ENCODE measurements around the gene B3GALT6. TPM values are rescaled to one million over a fixed set of nuclear protein-coding genes. Genes with fewer than 3 reads are reported as not detected.

The B3GALT6 gene
- total RNA-seq, 2 experiments from 2014 or later: 22.4 to 23.0 TPM

DNA sequence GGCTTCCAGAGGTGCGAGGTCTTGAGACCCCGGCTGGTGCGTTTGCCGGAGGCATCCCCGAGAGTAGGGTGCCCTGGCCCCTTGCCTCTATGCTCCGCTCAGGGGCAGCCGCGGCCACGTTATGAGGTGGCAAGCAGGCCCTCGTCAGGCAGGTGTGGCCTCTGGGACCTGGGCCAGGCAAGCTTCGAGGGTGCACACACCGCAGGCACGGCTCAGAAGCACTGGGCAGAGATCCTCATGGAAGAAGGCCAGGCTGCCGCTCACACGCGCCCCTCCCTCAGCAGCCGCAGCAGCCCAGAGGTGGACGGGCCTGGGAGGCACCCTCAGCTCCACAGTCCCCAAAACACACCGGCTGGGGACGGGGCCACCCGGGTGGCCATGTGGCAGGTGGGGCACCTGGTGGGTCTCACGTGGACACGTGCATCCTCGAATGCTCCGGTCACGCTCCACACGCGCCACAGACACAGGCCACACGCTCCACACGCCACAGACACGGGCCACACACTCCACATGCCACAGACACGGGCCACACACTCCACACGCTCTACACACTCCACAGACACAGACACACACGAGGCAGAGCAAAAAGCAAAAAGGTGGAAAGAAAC is 6.7 kb upstream of the B3GALT6 start:
- ChIA-PET CTCF (no interaction called here), POLR2A (no interaction called here)

DNA sequence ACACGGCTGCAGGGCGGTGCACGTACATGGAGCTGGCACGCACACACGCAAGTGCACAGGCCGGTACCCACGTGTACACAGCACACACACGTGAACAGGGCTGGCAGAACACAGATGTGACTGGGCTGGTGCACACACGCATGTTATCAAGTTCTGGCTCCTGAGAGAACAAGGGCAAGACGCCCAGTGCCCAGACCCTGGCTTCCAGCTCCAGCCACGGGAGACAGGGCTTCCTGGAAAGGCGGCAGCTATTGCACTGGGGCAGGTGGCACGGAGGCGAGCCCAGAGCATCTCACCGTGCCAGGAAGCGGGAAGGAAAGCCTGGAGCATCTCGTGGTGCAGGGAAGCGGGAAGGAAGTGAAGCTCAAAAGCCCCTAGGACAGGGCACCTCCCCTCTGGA is 6.1 kb upstream of the B3GALT6 start:
- CTCF ChIA-PET: interaction anchor here (1.0 to 1.2 kb wide), 2 partner anchors 12 to 104 kb away, joined by 3 read pairs; partner anchors contain the start of gene TNFRSF4
- POLR2A ChIA-PET: no interaction called here

DNA sequence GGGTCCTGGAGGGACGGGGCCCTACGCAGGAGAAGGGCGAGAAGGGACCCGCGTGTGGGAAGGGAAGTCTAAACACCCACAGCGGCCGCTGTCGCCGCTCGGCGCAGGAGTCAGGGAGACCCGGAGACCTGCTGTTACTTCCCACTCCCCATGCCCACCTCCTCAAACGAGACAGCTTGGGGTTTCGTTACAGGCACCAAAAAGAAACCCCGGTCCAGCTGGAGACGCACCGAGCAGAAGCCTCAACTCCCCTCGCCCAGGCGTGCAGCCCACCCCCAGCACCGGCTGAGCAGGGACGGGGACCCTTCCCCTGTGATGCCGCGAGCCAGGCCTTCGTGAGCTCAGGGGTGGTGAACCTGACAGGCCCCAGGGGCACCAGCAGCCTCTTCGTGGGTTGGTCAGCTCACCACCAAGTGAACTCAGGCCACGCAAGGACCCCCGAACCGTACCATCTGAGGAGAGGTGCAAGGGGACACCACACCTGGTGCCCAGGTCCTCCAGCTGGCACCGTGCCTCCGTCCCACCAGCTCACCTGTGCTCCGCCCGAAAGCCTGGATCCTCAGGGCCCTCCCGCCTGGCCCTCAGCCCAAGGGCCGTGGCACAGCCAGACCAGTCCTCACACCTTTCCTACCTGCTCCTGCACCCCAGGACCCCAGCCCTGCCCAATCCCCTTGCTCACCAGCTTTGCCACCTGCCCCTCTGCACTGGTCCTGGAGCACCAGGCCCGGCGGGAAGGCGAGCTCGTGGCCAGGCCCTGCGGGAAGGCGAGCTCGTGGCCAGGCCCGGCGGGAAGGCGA is 5.3 kb upstream of the B3GALT6 start:
- CTCF ChIA-PET: interaction anchor here (1.0 to 1.2 kb wide), 2 partner anchors 13 to 104 kb away, joined by 3 read pairs; partner anchors contain the start of gene TNFRSF4
- POLR2A ChIA-PET: no interaction called here

DNA sequence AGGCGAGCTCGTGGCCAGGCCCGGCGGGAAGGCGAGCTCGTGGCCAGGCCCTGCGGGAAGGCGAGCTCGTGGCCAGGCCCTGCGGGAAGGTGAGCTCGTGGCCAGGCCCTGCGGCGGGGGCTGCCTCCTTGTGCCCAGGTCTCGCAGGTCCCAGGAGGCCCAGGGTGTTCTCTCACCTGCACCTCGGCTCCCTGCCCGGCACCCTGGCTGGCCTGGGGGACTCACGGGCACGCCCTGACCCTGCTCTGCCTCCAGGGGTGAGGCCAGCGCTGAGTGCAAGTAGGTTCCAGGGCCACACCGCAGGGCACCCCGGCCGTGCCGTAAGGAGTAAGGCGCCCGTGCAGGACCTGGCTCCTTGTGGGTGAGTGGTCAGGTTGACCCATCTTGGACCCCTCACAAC is 4.7 kb upstream of the B3GALT6 start:
- ChIA-PET CTCF (interaction anchor here (1.2 kb wide), 1 partner anchor 14 kb away, joined by 3 read pairs; the partner anchor contains the start of gene TNFRSF4), POLR2A (interaction anchor here (0.6 kb wide), 1 partner anchor 20 kb away, joined by 3 read pairs; no protein-coding TSS in a partner anchor)

DNA sequence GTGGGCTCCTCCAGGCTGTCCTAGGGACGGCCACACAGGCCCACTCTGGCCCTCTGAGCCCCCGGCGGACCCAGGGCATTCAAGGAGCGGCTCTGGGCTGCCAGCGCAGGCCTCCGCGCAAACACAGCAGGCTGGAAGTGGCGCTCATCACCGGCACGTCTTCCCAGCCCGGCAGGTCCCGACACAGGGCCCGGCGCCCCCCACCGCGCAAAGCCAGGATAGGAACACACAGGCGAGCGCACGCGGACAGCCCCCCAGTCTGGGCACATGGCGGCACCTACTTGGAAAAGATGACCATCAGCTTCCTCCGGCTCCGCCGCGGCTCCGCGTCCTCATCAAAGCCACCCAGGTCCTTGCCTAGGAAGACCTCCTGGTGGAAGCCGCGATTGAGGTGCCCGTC is 3.9 kb upstream of the B3GALT6 start:
- ChIA-PET CTCF (no interaction called here), POLR2A (interaction anchor here (0.6 kb wide), 1 partner anchor 21 kb away, joined by 3 read pairs; no protein-coding TSS in a partner anchor)

DNA sequence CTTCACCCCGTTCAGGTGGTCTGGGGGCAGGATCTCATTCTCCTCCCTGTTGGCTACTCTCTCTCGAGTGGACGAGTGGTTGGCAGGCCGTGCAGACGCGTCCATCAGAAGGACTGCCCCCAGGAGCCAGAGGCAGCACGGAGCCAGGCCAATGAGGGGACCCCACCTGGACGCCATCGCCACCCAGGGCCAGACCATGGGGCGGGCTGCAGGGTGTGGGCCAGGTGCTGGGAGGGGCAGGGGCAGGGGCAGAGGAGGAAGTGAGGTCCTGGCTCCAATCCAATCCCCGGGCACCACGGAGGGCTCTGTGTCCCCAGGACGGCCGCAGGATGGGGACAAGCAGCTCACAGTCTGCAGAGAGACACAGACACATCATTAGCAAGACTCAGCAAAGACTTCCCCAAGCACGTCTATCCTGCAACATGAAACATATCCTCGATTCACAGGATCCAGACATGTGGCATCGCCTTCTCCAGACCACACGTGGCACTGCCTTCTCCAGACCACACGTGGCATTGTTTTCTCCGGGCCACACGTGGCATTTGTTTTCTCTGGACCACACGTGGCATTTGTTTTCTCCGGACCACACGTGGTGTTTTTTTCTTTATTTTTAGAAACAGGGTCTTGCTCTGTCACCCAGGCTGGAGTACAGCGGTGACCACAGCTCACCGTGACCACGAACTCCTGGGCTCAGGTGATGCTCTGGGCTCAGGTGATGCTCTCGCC is 3.3 kb upstream of the B3GALT6 start:
- POLR2A ChIA-PET: no interaction called here
- CTCF ChIA-PET: no interaction called here

DNA sequence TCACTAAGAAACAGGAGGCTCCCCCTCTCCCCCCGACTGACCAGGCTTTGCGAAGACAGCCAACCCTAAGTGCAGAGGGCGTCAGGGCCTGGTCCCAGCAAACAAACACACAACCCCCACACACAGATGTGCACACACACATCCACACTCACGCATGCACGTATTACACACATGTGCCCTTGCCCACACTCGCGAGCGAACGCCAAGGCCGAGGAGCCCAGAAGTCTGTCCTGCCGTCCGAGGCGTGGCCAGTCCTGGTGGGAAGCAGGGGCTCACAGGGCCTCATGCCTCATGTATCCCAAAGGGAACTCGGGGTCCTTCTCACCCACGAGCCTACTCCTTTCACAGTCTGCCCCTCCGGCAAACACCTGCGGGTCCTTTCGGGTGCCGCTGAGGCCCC is 2.3 kb upstream of the B3GALT6 start:
- ChIA-PET CTCF (no interaction called here), POLR2A (no interaction called here)

DNA sequence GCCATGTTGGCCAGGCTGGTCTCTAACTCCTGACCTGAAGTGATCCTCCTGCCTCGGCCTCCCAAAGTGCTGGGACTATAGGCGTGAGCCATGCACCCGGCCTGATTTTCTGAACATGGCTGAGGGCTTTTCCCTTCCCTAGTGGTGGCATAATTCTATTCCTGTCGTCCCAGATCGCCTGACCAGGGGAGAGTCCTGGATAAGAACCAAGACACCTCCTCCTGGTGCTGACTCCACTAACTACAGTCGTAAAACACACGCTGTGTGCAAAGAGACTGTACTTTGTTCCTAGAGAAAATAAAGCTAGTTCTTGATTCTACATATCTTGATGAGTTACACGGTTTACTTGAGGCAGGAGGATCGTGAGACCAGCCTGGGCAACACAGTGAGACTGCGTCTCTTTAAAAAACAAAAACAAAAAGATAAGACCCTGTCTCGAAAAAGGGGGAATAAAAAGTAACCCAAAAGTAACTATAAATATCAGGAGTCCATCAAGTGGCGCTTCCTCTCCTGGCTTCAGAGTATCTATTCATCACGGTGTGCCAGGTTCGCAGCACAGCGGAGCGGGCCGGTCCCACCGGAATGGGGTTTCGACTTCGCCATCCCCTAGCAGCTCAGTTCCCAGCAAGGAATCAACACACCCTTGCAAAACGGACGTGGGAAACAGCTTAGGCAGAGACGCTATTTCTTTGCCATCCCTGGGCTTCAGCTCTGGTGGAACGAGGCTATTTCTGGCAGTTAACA is 1.2 kb upstream of the B3GALT6 start:
- ChIA-PET CTCF (interaction anchor here (0.8 to 1.6 kb wide), 4 partner anchors 14 to 109 kb away, joined by 3 to 11 read pairs (median 4); no protein-coding TSS in a partner anchor), POLR2A (interaction anchor here (0.6 to 1.6 kb wide), 3 partner anchors 14 to 43 kb away, joined by 3 to 5 read pairs (median 4); partner anchors contain the start of gene UBE2J2)

DNA sequence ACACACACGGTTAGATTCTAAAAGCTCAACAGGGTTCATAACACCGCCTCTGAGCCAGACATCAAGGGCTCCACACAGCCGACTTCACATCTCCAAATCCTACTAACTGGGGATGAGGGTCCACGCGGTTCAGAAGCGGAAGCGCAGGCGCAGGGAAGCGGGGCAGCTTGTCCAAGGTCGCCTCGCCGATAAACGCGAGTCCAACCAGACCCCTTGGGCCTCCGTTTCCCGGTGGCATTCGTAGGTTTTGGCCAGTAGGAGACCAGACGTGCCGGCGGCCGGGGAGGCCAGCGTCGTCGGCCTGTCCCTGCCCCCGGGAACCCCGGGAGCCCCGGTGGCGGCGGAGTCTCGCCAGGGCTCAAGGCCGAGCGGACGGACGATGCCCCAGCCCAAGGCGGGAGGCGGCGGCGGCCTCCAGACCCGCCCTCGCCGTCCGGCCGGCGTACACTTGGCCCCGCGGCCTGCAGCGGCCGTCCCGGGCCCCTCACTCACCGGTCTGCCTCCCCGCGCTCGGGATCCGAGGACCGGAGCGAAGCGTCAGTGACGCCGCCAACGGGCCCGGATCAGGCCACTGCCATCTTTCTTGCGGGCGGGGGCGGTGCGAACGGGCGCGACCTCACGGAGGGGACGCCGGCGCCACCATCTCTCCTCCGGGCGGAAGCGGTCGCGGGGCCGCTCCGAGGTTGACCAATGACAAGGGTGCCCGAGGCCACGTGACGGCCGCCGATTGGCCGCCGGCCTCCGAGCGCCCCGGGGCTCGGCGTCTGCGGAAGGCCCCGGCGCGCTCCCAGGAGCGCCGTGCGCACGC is 433 bp upstream of the B3GALT6 start, which contains the start of gene SDF4:
SDF4 (minus strand) TSS at position 602 of the 808 bp plus-strand sequence. CDS start 3,229 bp downstream, outside the sequence.
- ChIA-PET POLR2A (interaction anchor here (1.1 to 1.6 kb wide), 2 partner anchors 24 to 42 kb away, joined by 4 to 5 read pairs; partner anchors contain the start of gene UBE2J2), CTCF (interaction anchor here (0.8 to 1.6 kb wide), 4 partner anchors 15 to 110 kb away, joined by 3 to 11 read pairs (median 4); no protein-coding TSS in a partner anchor)

DNA sequence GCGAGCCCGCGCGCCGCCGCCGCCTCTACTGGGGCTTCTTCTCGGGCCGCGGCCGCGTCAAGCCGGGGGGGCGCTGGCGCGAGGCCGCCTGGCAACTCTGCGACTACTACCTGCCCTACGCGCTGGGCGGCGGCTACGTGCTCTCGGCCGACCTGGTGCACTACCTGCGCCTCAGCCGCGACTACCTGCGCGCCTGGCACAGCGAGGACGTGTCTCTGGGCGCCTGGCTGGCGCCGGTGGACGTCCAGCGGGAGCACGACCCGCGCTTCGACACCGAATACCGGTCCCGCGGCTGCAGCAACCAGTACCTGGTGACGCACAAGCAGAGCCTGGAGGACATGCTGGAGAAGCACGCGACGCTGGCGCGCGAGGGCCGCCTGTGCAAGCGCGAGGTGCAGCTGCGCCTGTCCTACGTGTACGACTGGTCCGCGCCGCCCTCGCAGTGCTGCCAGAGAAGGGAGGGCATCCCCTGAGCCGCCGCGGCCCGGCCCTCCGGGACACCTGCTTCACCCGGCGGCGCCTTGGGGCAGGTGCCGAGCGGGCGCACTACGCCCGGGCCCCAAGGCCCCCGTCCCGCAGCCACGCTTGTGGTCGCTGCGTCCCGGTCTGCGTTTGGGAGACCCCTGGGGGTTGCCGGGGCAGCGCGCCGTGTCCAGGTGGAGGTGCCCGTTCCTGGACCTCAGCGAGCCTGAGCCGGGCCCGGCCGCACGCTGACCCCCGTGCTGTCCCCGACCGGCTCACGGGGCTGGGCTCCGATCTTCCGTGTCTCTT is 944 bp downstream of the B3GALT6 start:
- POLR2A ChIA-PET: no interaction called here
- CTCF ChIA-PET: no interaction called here

DNA sequence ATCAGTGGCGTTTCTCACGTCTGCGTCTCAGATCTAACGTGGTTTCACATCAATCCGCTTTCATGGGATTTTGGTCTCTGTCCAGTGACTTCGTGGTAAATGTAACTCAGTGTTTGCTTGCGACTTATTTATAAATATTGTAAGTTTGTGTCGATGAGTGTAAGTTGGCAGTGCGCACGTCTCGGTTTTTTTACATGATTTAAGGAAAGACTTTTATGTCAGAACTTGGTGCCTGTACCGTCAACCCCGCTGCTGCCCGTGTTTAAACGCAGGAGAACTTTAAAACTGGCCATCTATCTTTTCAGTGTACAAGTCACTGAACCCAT is 1.5 kb downstream of the B3GALT6 start:
- POLR2A ChIA-PET: no interaction called here
- CTCF ChIA-PET: no interaction called here

DNA sequence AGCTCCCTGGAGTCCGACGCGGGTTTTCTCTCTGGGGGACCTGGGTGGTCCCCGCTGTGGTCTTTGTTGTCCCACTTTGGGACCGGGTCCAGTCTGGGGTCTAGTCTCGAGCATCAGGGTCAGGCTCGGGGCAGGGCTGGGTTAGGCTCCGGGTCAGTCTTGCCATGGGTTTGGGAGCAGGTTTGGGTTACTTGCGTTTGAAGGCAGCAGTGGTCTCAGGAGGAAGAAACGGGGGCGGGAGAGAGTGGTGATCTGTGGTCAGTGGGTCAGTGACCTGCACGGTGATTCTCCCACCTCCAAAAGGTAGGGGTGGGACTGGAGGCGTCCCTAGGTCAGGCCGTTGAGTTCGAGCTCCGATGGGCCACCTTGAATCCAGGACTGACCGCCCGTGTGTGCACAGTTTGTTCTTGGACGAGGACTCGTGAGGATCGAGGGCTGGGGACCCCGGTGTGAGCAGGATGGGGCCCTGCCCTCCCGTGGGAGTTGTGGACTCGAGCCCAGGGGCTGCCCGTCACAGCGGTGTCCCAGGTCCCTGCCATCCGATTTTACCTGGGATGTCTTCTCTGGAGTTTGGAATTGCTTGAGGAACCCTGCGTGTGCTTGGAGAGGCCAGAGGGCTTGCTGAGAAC is 2.3 kb downstream of the B3GALT6 start:
- POLR2A ChIA-PET: no interaction called here
- CTCF ChIA-PET: interaction anchor here (0.6 kb wide), 1 partner anchor 115 kb away, joined by 4 read pairs; no protein-coding TSS in a partner anchor

DNA sequence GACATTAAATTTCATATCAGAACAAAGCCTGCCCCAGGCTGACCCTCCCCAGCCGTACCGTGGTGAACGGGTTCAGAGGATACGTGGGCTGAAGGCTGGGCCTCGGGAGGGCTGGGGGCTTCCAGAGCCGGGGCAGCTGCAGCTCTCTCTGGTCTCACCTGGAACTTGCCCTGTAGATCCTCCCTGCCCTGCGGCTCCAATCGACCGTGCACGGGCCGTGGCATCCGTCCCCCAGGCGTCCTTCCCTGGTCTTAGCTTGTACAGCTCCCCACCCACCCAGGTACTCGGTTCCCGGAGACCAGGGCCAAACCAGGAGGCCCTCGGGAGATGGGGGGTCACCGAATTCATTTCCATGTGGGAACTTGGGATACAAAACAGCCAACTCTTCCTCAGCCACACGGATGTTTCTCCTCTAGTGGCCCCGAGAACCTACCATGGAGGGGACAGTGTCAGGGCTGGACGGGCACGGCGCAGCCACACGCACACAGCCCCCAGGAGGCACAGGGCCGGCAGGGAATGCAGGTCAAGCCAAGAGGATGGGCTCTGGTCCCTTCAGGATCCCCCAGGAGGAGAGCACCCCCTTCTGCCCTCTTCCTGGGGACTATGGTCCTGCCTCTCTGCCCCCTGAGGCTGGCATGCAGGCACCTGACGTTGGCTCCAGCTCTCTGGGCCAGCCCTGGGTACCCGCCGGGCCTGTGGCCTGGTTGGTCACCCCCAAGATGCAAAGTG is 3.1 kb downstream of the B3GALT6 start:
- CTCF ChIA-PET: no interaction called here
- POLR2A ChIA-PET: no interaction called here

DNA sequence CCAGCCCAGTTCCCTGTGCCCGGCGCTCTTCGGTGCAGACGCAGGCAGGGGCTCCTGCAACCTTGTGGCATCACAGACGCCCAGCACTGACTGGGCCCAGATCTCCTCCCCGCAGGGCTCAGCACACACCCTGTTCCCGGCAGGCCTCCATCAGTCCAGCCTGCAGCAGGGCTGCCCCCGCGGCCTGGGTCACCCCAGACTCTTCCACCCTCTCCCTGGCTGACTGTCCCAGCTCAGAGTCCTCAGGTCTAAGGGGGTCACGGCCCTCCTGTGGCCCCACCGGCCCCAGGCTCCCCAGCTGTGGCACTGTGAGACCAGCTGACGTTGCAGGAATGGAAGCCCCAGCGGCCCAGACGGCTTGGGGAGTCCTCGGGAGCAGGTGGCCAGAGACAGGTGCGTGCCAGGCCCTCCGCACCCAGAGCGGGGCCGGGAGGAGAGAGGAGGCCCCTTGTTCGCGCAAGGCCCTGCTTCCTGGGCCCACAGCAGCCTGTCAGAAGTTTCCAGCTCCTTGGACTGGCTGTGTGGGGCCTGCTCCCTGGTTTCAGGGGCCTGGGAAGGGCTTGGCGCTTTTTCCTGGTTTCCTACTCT is 4.2 kb downstream of the B3GALT6 start:
- CTCF ChIA-PET: no interaction called here
- POLR2A ChIA-PET: no interaction called here

DNA sequence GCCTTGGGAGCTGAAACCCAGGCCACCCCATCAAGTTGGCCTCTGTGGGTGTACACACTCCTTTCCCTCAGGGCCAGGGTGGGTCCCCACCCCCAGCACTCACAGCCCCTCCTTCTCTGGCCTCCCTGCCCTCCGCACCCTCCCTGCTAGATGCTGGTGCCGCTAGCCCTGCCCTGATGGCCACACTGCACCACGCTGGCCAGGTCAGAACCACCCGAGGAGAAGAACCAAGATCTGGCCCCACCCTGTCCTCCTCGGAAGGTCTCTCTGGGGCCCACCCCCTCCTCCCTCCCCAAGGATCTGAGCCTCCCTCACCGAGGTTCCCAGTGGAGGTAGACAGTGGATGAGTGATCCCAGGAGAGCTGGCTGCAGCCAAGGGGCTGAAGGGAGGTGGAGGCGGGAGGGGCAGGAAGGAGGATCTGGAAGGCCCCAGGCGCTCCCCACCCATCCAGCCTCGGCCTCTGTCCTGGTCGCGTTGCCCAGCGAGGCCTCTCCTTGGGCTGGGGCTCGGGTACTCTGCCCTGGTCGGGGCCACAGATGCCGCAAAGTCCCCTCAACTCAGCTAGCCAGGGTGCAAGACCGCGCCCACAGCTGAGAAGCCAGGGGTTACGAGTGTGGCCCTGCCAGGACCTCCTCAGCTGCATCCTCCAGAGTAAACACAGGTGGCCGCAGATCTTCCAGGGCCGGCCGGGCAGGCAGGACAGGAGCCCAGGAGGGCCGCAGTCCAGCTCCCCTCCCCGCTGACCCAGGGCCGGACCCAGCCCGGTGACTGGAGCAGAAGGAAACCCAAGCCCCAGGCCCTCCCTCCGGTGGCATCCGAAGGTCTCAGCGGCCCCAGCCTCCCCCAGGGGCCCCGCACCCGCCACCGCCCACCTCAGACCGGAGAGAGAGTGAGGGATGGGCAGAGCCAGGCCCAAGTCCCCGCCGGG is 5.2 kb downstream of the B3GALT6 start:
- POLR2A ChIA-PET: no interaction called here
- CTCF ChIA-PET: no interaction called here

Data from activated CD8-positive, alpha-beta memory T cell treated with anti-CD3 and anti-CD28 coated beads for 36 hours (primary cell).